ENCODE measurements around the gene SMOC1.
"Not testable (repeated sequence)": the region's sequence is repeated elsewhere in the genome, so short reads cannot be mapped to it uniquely, and the experiment has no call there.

The SMOC1 gene

DNA sequence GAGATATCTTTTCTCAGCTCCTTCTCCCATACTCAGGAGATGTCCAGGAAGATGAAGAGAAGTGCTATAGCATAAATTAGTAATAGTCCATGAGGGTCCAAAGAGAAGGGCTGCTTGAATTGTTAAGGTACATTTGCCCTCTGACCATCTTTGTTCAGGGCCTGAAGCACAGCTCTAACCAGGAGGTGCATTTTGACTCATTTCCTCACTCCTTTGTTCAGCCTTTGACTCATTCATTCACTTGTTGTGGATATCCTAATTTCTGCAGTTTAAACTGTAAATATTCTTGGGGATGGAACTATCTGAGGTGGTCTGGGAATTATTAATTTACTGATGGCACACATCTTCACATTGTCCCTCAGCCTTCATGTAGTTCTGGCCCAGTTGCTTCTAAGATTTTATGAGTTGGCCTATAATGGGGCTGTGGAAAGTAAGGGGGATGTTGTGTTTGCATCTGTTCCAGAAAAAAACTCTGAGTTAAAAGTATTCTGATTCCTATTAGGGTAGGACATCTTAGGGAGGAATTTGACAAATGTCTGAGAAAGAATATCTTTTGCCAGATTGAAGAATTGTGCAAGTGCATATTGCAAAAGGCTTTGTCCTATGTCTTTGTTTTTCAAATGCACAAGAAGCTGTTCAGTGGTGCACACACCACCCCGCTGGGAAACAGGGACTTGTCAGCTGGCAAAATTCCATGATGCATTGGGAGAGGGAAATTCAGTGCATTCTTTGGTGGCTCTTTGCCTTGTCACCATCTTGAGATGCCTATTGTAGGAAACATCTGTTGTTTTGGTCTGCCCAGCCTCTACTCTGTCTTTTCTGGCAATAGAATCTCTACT is 22.1 kb downstream of the SMOC1 start:
- no peak for DNase-seq

GRCh38 chr14:69903046-69903445 is 23.8 kb downstream of the SMOC1 start:
- DNase-seq = not testable (repeated sequence)

GRCh38 chr14:69904246-69904645 is 25.0 kb downstream of the SMOC1 start:
- DNase-seq = no peak

GRCh38 chr14:69906201-69906600 is 27.0 kb downstream of the SMOC1 start:
- DNase-seq = no peak

DNA sequence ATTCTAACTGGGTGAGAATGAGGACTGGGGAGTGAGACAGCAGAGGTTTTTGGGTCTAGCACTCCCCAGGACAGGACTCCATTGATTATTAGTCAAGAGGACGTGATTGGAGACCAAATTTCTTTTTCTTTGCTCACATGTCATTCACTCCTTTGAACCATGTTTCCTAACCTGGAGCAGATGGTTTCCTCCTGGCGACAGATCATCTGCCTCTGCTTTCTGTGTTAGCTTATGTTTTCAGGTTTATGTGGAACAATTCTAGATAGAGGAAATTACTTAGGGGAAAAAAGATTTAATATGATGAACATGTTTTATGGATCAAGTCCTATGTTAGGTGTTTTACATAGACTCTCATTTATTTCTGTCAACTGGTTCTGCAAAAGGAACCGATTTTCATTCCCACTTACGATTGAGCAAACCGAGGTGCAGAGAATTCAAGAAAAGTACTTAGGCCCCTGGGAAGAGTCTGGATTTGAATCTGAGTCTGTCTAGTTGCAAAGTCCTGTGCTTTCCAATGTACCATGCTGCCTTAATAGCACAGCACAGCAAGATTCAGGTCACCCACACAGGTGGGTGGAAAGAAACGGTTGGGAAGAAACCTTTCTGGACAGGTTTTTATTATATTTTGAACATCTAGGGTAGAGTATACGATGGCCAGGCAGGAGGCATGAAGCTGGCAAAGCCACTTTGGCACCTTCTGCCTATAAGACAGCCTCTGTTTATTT is 30.8 kb downstream of the SMOC1 start:
- no peak for DNase-seq

- DNase-seq = no peak
These were observed 31.7 kb downstream of the SMOC1 start for GRCh38 chr14:69910871-69911270.

DNA sequence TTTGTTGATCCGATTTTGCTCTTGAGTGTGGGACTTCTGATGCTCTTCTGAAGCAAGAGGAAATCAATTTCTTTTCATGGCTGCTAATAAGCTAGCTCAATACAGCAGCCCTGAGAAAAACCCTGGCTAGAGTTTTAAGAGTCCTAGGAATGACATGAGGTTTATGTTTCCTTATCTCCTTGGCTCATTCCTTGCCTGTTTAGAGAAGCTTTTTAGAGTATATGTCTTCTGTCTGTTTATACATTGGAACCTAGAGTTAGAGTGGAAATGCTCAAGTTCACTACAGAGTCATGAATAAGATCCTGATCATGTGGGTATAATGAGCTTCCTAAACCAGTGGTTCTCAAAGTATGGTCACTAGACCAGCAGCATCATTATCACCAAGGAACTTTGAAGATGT is 34.5 kb downstream of the SMOC1 start:
- no peak for DNase-seq

DNA sequence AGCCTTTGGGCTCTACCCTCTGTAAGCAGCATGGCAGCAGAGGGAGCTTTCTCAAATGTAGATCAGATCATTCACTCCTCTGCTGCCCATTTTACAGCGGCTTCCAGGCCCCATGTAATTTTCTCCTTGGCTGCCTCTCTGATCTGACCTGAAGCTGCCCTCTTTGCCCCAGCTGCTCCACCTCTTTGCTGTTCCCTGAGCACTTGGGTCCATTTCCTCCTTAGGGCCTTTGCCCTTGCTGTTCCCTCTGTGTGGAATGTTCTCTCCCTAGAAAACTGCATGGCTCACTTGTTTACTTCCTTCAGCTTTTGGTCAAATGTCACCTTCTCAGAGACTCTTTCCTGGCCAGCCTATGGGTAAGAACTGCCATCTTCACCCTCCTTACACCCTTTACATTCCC is 37.2 kb downstream of the SMOC1 start:
- DNase-seq = no peak

- DNase-seq = no peak
These were observed 38.1 kb downstream of the SMOC1 start for GRCh38 chr14:69917287-69917686.

DNA sequence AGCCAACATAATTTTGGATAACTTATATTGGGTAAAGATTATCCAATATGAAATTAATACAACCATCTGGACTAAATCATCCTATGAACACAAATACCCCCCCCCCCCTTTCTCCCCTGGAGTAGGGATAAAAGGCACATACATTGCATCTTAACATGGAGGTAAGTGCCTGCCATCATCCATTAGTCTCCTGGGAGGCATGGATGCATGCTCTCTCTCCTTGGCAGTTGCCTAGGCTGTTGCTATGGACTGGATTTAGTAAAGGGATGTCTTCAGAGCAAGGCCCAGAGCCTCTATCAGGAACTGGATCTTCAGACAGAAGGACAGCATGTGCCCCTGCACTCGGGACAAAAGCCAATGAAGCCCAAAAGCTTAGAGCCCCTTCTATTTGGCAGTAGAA is 40.6 kb downstream of the SMOC1 start:
- DNase-seq = no peak

GRCh38 chr14:69921052-69921451 is 41.8 kb downstream of the SMOC1 start:
- DNase-seq = no peak

DNA sequence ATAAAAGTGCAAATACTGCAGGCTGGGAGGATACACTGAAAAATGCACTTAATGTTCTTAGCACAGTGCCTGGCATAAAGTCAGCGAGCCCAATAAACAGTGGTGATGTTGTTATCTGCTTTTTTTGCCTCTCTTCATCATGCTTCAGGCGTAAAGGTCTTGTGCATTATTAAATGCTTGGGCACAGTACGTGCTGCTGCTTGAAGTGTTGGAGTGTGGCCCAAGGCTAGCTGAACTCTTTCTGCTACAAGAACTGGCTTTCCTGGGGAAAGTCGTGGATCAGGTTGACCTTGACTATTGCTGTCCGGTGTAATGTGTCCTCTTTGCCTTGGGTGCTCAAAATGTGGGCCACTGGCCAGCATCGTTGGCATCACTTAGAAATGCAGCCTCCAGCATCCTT is 43.0 kb downstream of the SMOC1 start:
- no peak for DNase-seq

DNA sequence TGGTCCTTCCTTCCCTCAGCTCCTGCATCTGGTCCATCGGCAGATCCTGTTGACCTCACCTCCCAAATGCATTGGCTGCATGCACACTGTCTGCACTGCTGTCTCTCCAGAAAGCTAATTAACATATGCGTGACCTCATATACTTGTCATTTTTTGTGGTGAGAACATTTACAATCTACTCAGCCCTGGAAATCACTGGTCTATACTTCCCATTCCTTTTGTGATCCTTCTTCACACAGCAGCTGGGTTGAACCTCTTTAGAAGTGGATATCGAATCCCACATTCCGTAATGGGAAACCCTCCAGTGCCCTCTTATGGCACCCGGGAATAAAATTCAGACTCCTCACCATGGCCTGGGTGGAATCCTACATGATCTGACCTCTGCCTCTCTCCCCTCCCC is 45.0 kb downstream of the SMOC1 start:
- DNase-seq = no peak

GRCh38 chr14:69928111-69928523 is 48.9 kb downstream of the SMOC1 start:
- DNase-seq = no peak

- DNase-seq = no peak
These were observed 51.7 kb downstream of the SMOC1 start for GRCh38 chr14:69930780-69931379.

GRCh38 chr14:69931960-69932359 is 52.7 kb downstream of the SMOC1 start:
- DNase-seq = no peak

DNA sequence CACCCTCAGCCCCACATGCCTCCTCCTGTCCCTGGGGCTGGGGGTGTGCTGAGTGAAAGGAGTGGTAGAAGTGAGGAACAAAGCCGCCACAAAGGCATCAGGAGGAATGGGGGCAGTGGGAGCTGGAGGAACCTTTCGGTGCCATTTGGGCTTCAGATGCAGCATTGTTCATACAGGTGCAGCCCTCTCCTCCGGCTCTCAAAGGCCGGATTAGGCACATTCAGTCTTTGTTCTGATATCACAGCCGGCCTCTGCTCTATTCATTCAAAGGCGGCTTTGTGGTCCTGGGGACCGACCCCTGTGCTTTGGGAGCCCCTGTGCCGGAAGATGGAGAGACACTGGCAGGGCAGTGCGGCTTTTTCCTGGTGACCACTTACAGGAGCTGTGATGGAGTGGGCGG is 53.2 kb downstream of the SMOC1 start:
- DNase-seq = no peak

DNA sequence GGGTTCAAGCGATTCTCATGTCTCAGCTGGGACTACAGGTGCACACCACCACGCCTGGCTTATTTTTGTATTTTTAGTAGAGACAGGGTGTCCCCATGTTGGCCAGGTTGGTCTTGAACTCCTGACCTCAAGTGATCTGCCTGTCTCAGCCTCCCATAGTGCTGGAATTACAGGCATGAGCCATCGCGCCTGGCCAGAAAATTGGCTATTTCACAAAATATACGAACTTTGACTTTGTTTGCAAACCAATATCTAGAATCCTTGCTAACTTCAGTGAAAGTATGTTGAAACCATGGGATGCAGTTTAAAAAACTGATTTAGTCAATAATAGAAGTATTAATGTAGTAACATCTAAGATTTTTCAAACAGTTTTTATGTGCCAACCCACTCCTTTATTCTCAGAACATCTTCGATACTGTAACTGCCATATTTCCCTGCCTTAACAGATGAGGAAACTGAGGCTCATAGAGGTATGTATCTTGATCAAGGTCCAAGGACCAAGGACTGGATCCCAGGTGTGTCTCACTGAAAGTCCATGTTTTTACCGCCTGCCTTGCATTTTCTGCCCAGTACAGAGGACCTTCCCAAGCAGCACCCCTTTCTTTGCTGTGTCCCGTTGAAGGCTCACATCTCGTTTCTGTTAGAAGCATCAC is 54.5 kb downstream of the SMOC1 start:
- no peak for DNase-seq

GRCh38 chr14:69937367-69938081 is 58.3 kb downstream of the SMOC1 start:
- no peak for DNase-seq

DNA sequence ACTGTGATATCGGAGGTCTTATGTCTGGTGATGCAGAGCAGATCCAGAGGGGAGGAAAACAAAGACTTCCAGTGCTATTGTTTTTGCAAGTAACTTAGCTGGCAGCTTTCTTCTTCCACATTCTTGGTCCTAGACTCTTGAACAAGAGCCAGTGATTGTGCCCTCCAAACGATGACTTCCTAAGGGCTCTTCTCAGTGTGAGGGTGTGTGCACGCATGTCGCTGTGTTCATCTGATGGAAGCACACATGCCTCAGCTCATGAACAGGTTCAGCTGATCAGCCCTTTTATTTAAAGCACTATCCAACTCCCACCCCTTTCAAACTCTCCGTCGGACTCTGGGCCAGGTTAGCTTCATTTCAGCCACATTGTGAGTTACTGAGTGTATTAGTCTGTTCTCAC is 59.5 kb downstream of the SMOC1 start:
- no peak for DNase-seq

- DNase-seq = no peak
These were observed 62.8 kb downstream of the SMOC1 start for GRCh38 chr14:69941768-69942742.

Measured in stimulated activated CD4-positive, alpha-beta T cell treated with anti-CD3 and anti-CD28 coated beads, Interleukin-15, amount 100 ng/mL, for 24 hours (primary cell).